Smooth muscle cell (in vitro differentiated cells): Measurements from ENCODE around the gene IGSF6. TPM values are rescaled to one million over a fixed set of nuclear protein-coding genes. Genes with fewer than 3 reads are reported as not detected.
"Not testable (repeated sequence)": the region's sequence is repeated elsewhere in the genome, so short reads cannot be mapped to it uniquely, and the experiment has no call there.

ENCODE experiments used
- DNase-seq: peaks from one replicate; lab custom pipeline; 2025; ENCODE audit not compliant: unreplicated experiment; lab: John Stamatoyannopoulos, UW
- H2AFZ ChIP-seq: fragments of 200-600 bp; sonication (generic); 2 replicates; pipeline ENCODE4 v1.6.0; 2016; ENCODE audit warnings: antibody characterized with exemption, low read depth, mild to moderate bottlenecking
- H3F3A ChIP-seq: fragments of 200-600 bp; sonication (generic); 2 replicates; pipeline ENCODE4 v1.6.0; 2017; ENCODE audit warnings: antibody characterized with exemption, low read depth
- H3K27ac ChIP-seq: fragments of 200-600 bp; sonication (generic); 2 replicates; pipeline ENCODE4 v1.5.1; 2016; ENCODE audit warnings: low read depth, mild to moderate bottlenecking
- H3K27me3 ChIP-seq: fragments of 200-600 bp; sonication (generic); 2 replicates; pipeline ENCODE4 v1.6.1; 2016; ENCODE audit warnings: low read depth, mild to moderate bottlenecking
- H3K36me3 ChIP-seq: fragments of 200-600 bp; sonication (generic); 2 replicates; pipeline ENCODE4 v1.5.1; 2016; ENCODE audit warnings: low read depth
- H3K4me1 ChIP-seq: fragments of 200-600 bp; sonication (generic); 2 replicates; pipeline ENCODE4 v1.5.1; 2016; ENCODE audit warnings: low read depth
- H3K4me2 ChIP-seq: fragments of 200-600 bp; sonication (generic); 2 replicates; pipeline ENCODE4 v1.6.0; 2016; ENCODE audit warnings: mild to moderate bottlenecking
- H3K4me3 ChIP-seq: fragments of 200-600 bp; sonication (generic); 2 replicates; pipeline ENCODE4 v1.5.1; 2016; ENCODE audit warnings: mild to moderate bottlenecking
- H3K79me2 ChIP-seq: fragments of 200-600 bp; sonication (generic); 2 replicates; pipeline ENCODE4 v1.6.0; 2016; ENCODE audit warnings: low read depth, mild to moderate bottlenecking
- H3K9ac ChIP-seq: fragments of 200-600 bp; sonication (generic); 2 replicates; pipeline ENCODE4 v1.6.0; 2016; ENCODE audit warnings: low read depth
- H3K9me3 ChIP-seq: fragments of 200-600 bp; sonication (generic); replicated peaks from 2 replicates; pipeline ENCODE4 v1.5.1; 2016; ENCODE audit warnings: low read depth
- H4K20me1 ChIP-seq: fragments of 200-600 bp; sonication (generic); 2 replicates; pipeline ENCODE4 v1.6.0; 2016; ENCODE audit warnings: low read depth
- CTCF ChIP-seq: fragments of 200-600 bp; sonication (generic); IDR thresholded peaks from 2 replicates; pipeline ENCODE4 v1.5.1; 2017; ENCODE audit warnings: borderline replicate concordance, mild to moderate bottlenecking, antibody characterized with exemption; ENCODE audit not compliant: insufficient read depth, poor library complexity, severe bottlenecking
- WGBS: methylation state at CpG from one replicate; pipeline ENCODE4 v1.1.7; 2016; ENCODE audit warnings: low lambda C conversion rate; 5-methylcytosine and 5-hydroxymethylcytosine counted together
- polyA plus RNA-seq: library from polyadenylated mRNA; unstranded; fragments of >200 nt; fragmentation: Nextera tagmentation; extraction: Ambion mirVana; gene quantifications from 2 replicates; pipeline ENCODE4 v1.2.1, GENCODE V29; 2016
- total RNA-seq: library from RNA; depleted of rRNA; stranded (reverse); fragments of >200 nt; gene quantifications from 2 replicates; pipeline ENCODE4 v1.2.3, GENCODE V29; 2014

IGSF6 gene
- total and polyA plus RNA-seq, 2 experiments from 2014 or later = 0.13 TPM; not detected in 1

- no peaks in the 10 kb centered on the region for H3K4me1 ChIP-seq
- no peak for TF ChIP-seq CTCF
- H3K27ac ChIP-seq = no peak overlapping the region
- no peak for DNase-seq
- no peaks in the 10 kb centered on the region for H3F3A ChIP-seq
- no peak overlapping the region for H3K4me3 ChIP-seq
- 94% methylated on average over 5 of the region's 5 CpGs for WGBS
- no peaks in the 10 kb centered on the region for H3K36me3 ChIP-seq
- no peaks in the 10 kb centered on the region for H3K27me3 ChIP-seq
- H2AFZ ChIP-seq = no peak overlapping the region
- no peaks in the 10 kb centered on the region for H4K20me1 ChIP-seq
- H3K79me2 ChIP-seq = no peaks in the 10 kb centered on the region
- no peaks in the 10 kb centered on the region for H3K9me3 ChIP-seq
- no peak overlapping the region for H3K9ac ChIP-seq
- no peak overlapping the region for H3K4me2 ChIP-seq
These were observed 44.6 kb upstream of the IGSF6 start for GRCh38 chr16:21697032-21697431.

- WGBS = 92% methylated on average over 4 of the region's 4 CpGs
- Histone ChIP-seq H4K20me1 (no peaks in the 10 kb centered on the region), H3F3A (no peaks in the 10 kb centered on the region), H3K9ac (no peak overlapping the region), H3K79me2 (no peaks in the 10 kb centered on the region), H2AFZ (no peak overlapping the region), H3K36me3 (no peaks in the 10 kb centered on the region), H3K27ac (no peak overlapping the region), H3K27me3 (no peaks in the 10 kb centered on the region), H3K4me3 (no peak overlapping the region), H3K9me3 (no peaks in the 10 kb centered on the region), H3K4me2 (no peak overlapping the region), H3K4me1 (no peaks in the 10 kb centered on the region)
- no peak for DNase-seq
- TF ChIP-seq CTCF = no peak
These were observed 42.2 kb upstream of the IGSF6 start for GRCh38 chr16:21694609-21695008.

- H3K9me3 ChIP-seq, H3K27me3 ChIP-seq, H2AFZ ChIP-seq, H3K27ac ChIP-seq, H3K79me2 ChIP-seq, H3K4me2 ChIP-seq, H3K4me1 ChIP-seq, H3K9ac ChIP-seq, H3F3A ChIP-seq, H4K20me1 ChIP-seq, H3K4me3 ChIP-seq, DNase-seq, H3K36me3 ChIP-seq: not testable (repeated sequence)
- WGBS = 93% methylated on average over 4 of the region's 4 CpGs
These were observed 38.6 kb upstream of the IGSF6 start for GRCh38 chr16:21690967-21691366.

GRCh38 chr16:21689107-21689506 lies 36.7 kb upstream of the IGSF6 start:
- no peaks in the 10 kb centered on the region for H3F3A ChIP-seq
- H3K79me2 ChIP-seq = no peaks in the 10 kb centered on the region
- no peaks in the 10 kb centered on the region for H3K36me3 ChIP-seq
- H3K27me3 ChIP-seq = no peaks in the 10 kb centered on the region
- no peak for DNase-seq
- no peaks in the 10 kb centered on the region for H3K9me3 ChIP-seq
- no peak overlapping the region for H3K27ac ChIP-seq
- no peak overlapping the region for H3K4me2 ChIP-seq
- H3K4me1 ChIP-seq = no peaks in the 10 kb centered on the region
- WGBS = 80% methylated on average over 4 of the region's 4 CpGs
- H3K9ac ChIP-seq = no peak overlapping the region
- H4K20me1 ChIP-seq = no peaks in the 10 kb centered on the region
- H3K4me3 ChIP-seq = no peak overlapping the region
- no peak for TF ChIP-seq CTCF
- H2AFZ ChIP-seq = no peak overlapping the region
